Measurements from ENCODE around the gene PSAPL1. TPM values are rescaled to one million over a fixed set of nuclear protein-coding genes. Genes with fewer than 3 reads are reported as not detected.

The PSAPL1 gene
- total RNA-seq, 1 experiment from 2014 or later, result 0.05 TPM

DNA sequence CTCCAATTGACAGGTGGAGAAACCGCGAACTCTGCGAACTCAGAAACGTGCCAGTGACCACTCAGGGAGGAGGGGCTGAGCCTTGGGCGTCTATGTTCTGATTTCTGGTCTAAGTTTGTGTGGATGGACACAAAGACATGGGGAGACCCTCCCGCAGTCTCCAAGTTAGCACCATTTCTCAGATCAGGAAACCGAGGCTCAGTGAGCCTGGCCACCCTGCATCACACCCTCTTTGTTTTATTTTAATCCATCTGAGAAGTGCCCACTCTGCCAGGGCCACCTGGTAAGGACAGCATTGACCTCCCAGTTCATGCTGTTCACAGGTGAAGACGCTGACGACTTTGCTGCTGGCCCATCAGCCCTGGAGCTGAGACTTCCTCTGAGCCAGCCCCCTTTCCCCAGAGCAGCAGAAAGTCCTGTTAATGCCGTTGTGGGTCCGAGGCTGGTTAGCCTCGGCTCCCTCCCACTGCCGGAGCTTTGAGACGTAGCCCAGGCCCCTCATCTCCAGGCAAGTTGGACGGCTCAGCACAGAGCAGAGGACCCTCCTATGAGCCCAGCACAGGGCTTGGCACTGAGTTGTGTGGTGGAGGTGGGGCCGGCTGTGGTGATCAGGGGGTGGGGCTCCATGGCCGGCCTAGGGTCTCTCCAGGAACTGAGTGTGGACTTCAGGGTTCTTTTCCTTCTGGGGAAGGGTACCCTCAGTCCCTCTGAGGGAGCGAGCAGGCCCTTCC lies 43.7 kb downstream of the PSAPL1 start:
- ATAC-seq (no peak), DNase-seq (ENCODE audit: low read depth, low spot score) (no peak)
- H4K20me1 ChIP-seq (ENCODE audit: insufficient read depth), result no peaks in the 10 kb centered on the region
- no peaks in the 10 kb centered on the region for H3K36me3 ChIP-seq (ENCODE audit: control insufficient read depth in 1 of 2, insufficient read depth in 2 of 2, low read length in 2 of 2)
- H3K4me3 ChIP-seq (replicated peaks in 1 of 2; ENCODE audit: low read depth in 1 of 2, low read length in 2 of 2), result no peak overlapping the region
- TF ChIP-seq, protein P1, sequence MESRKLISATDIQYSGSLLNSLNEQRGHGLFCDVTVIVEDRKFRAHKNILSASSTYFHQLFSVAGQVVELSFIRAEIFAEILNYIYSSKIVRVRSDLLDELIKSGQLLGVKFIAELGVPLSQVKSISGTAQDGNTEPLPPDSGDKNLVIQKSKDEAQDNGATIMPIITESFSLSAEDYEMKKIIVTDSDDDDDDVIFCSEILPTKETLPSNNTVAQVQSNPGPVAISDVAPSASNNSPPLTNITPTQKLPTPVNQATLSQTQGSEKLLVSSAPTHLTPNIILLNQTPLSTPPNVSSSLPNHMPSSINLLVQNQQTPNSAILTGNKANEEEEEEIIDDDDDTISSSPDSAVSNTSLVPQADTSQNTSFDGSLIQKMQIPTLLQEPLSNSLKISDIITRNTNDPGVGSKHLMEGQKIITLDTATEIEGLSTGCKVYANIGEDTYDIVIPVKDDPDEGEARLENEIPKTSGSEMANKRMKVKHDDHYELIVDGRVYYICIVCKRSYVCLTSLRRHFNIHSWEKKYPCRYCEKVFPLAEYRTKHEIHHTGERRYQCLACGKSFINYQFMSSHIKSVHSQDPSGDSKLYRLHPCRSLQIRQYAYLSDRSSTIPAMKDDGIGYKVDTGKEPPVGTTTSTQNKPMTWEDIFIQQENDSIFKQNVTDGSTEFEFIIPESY (IDR thresholded peaks at IDR 0.05; ENCODE audit: extremely low read depth, insufficient replicate concordance, low read length), result no peak
- TF ChIP-seq, protein P2, sequence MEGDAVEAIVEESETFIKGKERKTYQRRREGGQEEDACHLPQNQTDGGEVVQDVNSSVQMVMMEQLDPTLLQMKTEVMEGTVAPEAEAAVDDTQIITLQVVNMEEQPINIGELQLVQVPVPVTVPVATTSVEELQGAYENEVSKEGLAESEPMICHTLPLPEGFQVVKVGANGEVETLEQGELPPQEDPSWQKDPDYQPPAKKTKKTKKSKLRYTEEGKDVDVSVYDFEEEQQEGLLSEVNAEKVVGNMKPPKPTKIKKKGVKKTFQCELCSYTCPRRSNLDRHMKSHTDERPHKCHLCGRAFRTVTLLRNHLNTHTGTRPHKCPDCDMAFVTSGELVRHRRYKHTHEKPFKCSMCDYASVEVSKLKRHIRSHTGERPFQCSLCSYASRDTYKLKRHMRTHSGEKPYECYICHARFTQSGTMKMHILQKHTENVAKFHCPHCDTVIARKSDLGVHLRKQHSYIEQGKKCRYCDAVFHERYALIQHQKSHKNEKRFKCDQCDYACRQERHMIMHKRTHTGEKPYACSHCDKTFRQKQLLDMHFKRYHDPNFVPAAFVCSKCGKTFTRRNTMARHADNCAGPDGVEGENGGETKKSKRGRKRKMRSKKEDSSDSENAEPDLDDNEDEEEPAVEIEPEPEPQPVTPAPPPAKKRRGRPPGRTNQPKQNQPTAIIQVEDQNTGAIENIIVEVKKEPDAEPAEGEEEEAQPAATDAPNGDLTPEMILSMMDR (IDR thresholded peaks at IDR 0.05 in 2 of 3, conservative IDR thresholded peaks at IDR 0.05 in 1 of 3; ENCODE audit: borderline replicate concordance in 1 of 3, insufficient read depth in 1 of 3, low read depth in 2 of 3, low read length in 2 of 3), result no peak
- TF ChIP-seq CBX3 (IDR thresholded peaks at IDR 0.05; ENCODE audit: low read depth) (no peak), SP1 (IDR thresholded peaks at IDR 0.05; ENCODE audit: low read depth) (no peak), EZH2 (IDR thresholded peaks at IDR 0.05) (no peak)
- H3K79me2 ChIP-seq (ENCODE audit: insufficient read depth, low read length), result no peaks in the 10 kb centered on the region
- H3K4me1 ChIP-seq (ENCODE audit: control insufficient read depth in 1 of 2, insufficient read depth in 2 of 2, low read length in 2 of 2), result no peaks in the 10 kb centered on the region
- intact Hi-C loops (cut with micrococcal nuclease), result no loop called here
- POLR2A ChIA-PET, result no interaction called here
- H2AFZ ChIP-seq (ENCODE audit: low read depth, low read length, poor library complexity, severe bottlenecking), result no peak overlapping the region
- no peak overlapping the region for H3K4me2 ChIP-seq (ENCODE audit: low read length)
- H3K27ac ChIP-seq (ENCODE audit: low read depth, low read length), result no peak overlapping the region
- CTCF ChIA-PET, result no interaction called here
- peaks cover 14% of the 10 kb centered on the region; the same call in 1 of the 2 replicates for H3K27me3 ChIP-seq (ENCODE audit: insufficient read depth, low read length)
- H3K9me3 ChIP-seq (ENCODE audit: control insufficient read depth in 1 of 2, insufficient read depth in 1 of 2, low read depth in 1 of 2, low read length in 2 of 2), result no peaks in the 10 kb centered on the region
- RAD21 ChIA-PET (ENCODE audit: low non-redundant PET in 1 of 2, low total read pairs in 2 of 2, uncharacterized antibody in 2 of 2, unreplicated experiment in 2 of 2), result no interaction called here
- no TSS peak for BruUV-seq (replicated peaks)
- no peaks in the 10 kb centered on the region for H3K9me2 ChIP-seq (ENCODE audit: insufficient read depth)
- H3K9ac ChIP-seq (ENCODE audit: low read length), result no peak overlapping the region
